GM19099 (cell line): Measurements from ENCODE around the gene ADTRP.
A peak's percentile ranks its signal among the peaks of the same experiment; 100 is the strongest.

ENCODE experiments used
- POLR2A ChIP-seq: IDR thresholded peaks from 3 replicates; pipeline ENCODE4 v1.6.1; 2011; ENCODE audit warnings: low read depth; ENCODE audit not compliant: insufficient read length; ENCODE audit errors: extremely low read depth

ADTRP gene

GRCh38 chr6:11808054-11808453, 29.5 kb upstream of the ADTRP start:
- no peak for TF ChIP-seq POLR2A

- no peak for TF ChIP-seq POLR2A
Observed at GRCh38 chr6:11806561-11807317, 28.1 kb upstream of the ADTRP start.

DNA sequence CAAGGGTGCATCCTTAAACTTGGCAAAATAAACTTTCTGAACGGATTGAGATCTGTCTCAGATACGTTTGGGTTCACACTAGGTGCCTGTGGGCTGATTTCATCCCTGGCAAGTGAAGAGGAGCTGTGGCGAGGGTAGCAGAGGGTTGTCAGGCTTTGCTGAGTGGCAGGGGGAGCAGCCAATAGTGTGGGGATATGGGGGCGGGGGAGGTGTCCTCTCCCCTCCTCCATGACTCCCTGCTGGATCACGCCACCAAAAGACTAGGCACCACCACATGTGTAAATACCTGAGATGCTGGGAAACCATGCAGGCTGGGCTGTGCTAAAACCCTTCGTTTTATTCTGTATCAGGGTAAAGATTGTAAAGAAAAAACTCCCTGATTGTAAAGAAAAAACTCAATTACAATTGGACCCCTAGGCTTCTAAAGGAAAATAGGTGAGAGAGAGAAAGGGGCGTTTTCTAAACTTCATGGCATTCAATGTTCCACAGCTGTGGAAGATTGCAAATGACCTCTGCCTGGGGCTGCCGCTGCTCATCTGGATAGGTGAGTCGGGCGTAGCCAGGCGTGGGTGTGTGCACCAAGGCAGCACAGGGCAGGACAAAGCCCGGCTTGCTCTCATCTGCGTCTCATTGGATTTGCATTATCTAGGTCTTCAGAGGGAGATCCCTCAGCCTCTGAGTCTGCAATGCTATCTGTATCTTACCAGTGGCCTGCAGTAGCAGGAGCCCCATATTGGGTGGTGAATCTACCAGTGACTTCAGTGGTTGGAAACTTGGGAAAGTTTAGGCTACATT, 26.9 kb upstream of the ADTRP start:
- no peak for TF ChIP-seq POLR2A

DNA sequence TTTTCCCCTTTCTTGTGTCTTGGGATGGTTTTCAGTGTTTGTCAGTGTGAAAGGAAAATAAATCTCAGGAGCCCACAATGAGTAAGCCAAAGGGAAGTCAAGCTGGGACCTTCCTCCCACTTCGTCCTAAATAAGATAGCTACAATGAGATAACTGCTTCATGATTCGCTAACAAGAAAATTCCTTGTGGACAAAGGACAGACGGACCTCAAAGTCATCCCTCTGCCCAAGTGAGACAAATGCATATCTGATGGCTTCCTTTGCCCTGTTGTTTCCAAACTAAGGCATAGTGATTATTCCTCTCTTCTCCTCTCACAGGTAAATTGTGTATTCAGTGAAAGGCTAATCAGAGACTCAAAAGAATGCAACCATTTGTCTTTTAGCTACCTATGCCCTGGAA, 26.1 kb upstream of the ADTRP start:
- no peak for TF ChIP-seq POLR2A

- TF ChIP-seq POLR2A: no peak
Observed at GRCh38 chr6:11804135-11804534, 25.5 kb upstream of the ADTRP start.

DNA sequence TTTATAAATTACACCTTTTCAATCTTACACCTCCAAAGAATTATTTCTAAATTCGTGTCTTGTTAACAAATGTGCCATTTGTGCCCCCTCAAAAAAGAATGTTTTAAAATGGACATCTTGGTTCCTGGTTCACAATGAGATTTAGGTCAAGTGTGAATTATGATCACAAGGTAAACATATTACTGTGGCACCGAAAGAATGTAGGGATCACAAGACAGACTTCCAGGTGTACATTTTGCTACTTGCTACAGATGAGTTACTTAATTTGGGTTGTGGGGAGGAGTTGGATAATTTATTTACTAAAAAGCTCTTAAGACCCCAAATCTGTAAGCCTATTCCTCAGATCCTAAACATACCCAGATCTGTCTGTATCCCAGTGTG, 25.0 kb upstream of the ADTRP start:
- TF ChIP-seq POLR2A: no peak

DNA sequence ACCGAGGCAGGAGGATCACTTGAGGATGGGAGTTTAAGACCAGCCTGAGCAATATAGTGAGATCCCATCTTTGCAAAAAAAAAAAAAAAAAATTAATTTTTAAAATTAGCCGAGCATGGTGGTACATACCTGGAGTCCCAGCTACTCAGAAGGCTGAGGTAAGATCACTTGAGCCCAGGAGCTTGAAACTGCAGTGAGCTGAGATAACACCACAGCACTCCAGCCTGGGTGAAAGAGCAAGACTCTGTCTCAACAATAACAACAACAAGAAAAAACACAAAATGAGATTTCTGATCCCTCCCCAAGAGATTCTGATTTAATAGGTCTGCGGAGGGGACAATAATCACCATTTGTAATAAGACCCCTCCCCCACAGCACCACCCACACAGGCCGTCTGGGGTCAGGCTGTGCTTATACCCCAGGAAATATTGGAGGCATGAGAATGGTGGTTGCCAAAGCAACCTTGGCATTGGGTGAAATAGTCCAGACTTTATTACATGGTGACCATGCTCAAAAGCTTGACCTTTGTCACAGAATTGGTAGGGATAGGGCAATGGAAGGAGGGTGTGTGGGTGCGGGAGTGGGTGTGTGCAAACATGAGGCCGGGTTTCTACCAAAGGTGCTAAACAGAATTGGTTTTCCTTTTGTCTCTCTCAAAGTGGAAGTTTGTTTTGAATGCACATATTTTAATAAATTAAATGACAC, 24.4 kb upstream of the ADTRP start:
- no peak for TF ChIP-seq POLR2A

GRCh38 chr6:11798538-11798937, 19.9 kb upstream of the ADTRP start:
- TF ChIP-seq POLR2A: no peak

DNA sequence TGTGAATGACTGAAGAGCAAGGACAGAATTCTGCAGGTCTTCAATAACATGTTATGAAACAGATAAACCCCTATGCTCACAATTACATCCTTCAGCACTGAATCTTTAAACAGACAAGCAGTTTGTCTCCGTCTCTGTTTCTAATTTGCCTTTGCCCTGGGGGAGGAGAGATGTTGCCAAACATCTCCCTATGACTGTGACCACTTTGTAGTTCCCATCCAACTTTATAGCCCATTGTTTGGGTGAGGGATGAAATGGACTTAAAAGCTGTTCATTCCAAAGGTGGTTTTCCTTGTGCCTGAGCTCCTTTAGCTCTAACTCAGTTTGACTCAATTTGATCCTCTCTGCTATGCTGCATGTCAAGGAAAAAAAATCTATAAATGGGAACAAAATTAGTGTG, 19.5 kb upstream of the ADTRP start:
- no peak for TF ChIP-seq POLR2A

GRCh38 chr6:11796829-11797228, 18.2 kb upstream of the ADTRP start:
- no peak for TF ChIP-seq POLR2A

DNA sequence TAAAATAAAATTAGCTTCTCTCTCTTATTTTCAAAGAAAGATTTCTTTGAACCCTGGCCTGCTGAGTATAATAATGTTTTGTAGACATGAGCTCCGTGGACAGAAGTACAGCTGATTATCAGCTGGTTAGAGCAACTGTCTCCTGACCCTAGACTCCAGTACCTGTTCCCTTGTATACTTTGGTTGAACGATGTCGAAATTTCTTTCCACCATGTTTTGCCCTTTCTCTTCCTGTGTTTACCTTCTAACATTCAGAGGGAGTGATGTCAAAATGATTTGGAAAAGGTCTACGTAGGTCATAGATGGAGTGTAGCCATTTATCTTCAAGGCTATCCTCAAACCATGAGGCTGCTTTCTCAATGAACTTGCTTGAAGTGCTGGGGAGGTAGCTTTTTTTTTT, 16.8 kb upstream of the ADTRP start:
- TF ChIP-seq POLR2A: no peak

- TF ChIP-seq POLR2A: no peak
Observed at GRCh38 chr6:11793277-11793676, 14.7 kb upstream of the ADTRP start.

GRCh38 chr6:11791354-11792107, 12.9 kb upstream of the ADTRP start:
- TF ChIP-seq POLR2A: no peak

GRCh38 chr6:11789744-11790143, 11.1 kb upstream of the ADTRP start:
- no peak for TF ChIP-seq POLR2A

- no peak for TF ChIP-seq POLR2A
Observed at GRCh38 chr6:11788043-11788442, 9.4 kb upstream of the ADTRP start.

GRCh38 chr6:11785774-11786579, 7.4 kb upstream of the ADTRP start:
- peak; percentile 44 for TF ChIP-seq POLR2A
